ENCODE data around the gene ANKMY1.

ANKMY1 gene

GRCh38 chr2:240438810-240439697 is 118.7 kb downstream of the ANKMY1 start:
- H3K27ac ChIP-seq (ENCODE audit: extremely low read depth, low read depth, low read length), result no peak overlapping the region
- POLR2A ChIA-PET, result no interaction called here
- H3K9me3 ChIP-seq (ENCODE audit: control insufficient read depth, insufficient read depth, low read depth, low read length), result no peaks in the 10 kb centered on the region

GRCh38 chr2:240437861-240438809 is 119.7 kb downstream of the ANKMY1 start:
- Histone ChIP-seq H3K9me3 (ENCODE audit: control insufficient read depth, insufficient read depth, low read depth, low read length) (no peaks in the 10 kb centered on the region), H3K4me3 (ENCODE audit: low read depth, low read length) (no peak overlapping the region), H3K27ac (ENCODE audit: extremely low read depth, low read depth, low read length) (no peak overlapping the region), H3K36me3 (ENCODE audit: control insufficient read depth in 2 of 2, insufficient read depth in 1 of 2, low read length in 2 of 2) (no peaks in the 10 kb centered on the region), H3K4me1 (ENCODE audit: control insufficient read depth, insufficient read depth, low read length) (peaks cover 4% of the 10 kb centered on the region; the same call in 1 of the 2 replicates)
- ChIA-PET POLR2A (no interaction called here), CTCF (interaction anchor here (0.7 to 2.0 kb wide), 8 partner anchors 13 to 288 kb away, joined by 3 to 20 read pairs (median 4); no protein-coding TSS in a partner anchor)
- TF ChIP-seq ZNF174 (tag by site-specific recombination; IDR thresholded peaks at IDR 0.05) (no peak), ZNF830 (tag by site-specific recombination; IDR thresholded peaks at IDR 0.05; ENCODE audit: low read depth) (no peak), ZNF776 (tag by site-specific recombination; IDR thresholded peaks at IDR 0.05; ENCODE audit: borderline replicate concordance) (no peak), ZNF37A (tag by site-specific recombination; IDR thresholded peaks at IDR 0.05) (no peak), PATZ1 (tag by site-specific recombination; IDR thresholded peaks at IDR 0.05) (no peak), ZBTB8A (tag by site-specific recombination; IDR thresholded peaks at IDR 0.05) (peak; percentile 23; the same call in 1 of the 2 replicates), AEBP2 (tag by site-specific recombination; IDR thresholded peaks at IDR 0.05; ENCODE audit: borderline replicate concordance) (no peak), ZNF692 (tag by site-specific recombination; IDR thresholded peaks at IDR 0.05) (no peak), ZNF398 (tag by site-specific recombination; IDR thresholded peaks at IDR 0.05) (no peak), YY1 (tag by site-specific recombination; IDR thresholded peaks at IDR 0.05) (no peak), ZFHX2 (tag by site-specific recombination; conservative IDR thresholded peaks at IDR 0.05) (peak; percentile 23; the same call in 1 of the 2 replicates), ZNF558 (tag by site-specific recombination; IDR thresholded peaks at IDR 0.05) (no peak), OSR2 (tag by site-specific recombination; IDR thresholded peaks at IDR 0.05) (no peak), ZNF214 (tag by site-specific recombination; IDR thresholded peaks at IDR 0.05; ENCODE audit: borderline replicate concordance) (no peak), ZNF24 (tag by site-specific recombination; IDR thresholded peaks at IDR 0.05) (no peak), ZNF132 (tag by site-specific recombination; IDR thresholded peaks at IDR 0.05; ENCODE audit: borderline replicate concordance) (no peak)

More at GRCh38 chr2:240438810-240439697, 118.7 kb downstream of the ANKMY1 start:
- H3K4me3 ChIP-seq (ENCODE audit: low read depth, low read length), result no peak overlapping the region
- H3K4me1 ChIP-seq (ENCODE audit: control insufficient read depth, insufficient read depth, low read length), result peaks cover 4% of the 10 kb centered on the region; the same call in 1 of the 2 replicates
- CTCF ChIA-PET, result interaction anchor here (0.7 to 2.0 kb wide), 8 partner anchors 12 to 289 kb away, joined by 3 to 20 read pairs (median 4); no protein-coding TSS in a partner anchor
- TF ChIP-seq ZFP37 (tag by site-specific recombination; IDR thresholded peaks at IDR 0.05) (no peak), ZNF513 (tag by site-specific recombination; IDR thresholded peaks at IDR 0.05) (no peak), ZBTB20 (tag by site-specific recombination; IDR thresholded peaks at IDR 0.05) (no peak), ZNF133 (tag by site-specific recombination; IDR thresholded peaks at IDR 0.05) (no peak), ZNF112 (tag by site-specific recombination; IDR thresholded peaks at IDR 0.05) (no peak), BCL11B (tag by site-specific recombination; IDR thresholded peaks at IDR 0.05; ENCODE audit: low read depth) (no peak), ZNF138 (tag by site-specific recombination; IDR thresholded peaks at IDR 0.05; ENCODE audit: borderline replicate concordance) (no peak), ZNF560 (tag by site-specific recombination; IDR thresholded peaks at IDR 0.05; ENCODE audit: borderline replicate concordance) (no peak)
- H3K36me3 ChIP-seq (ENCODE audit: control insufficient read depth in 2 of 2, insufficient read depth in 1 of 2, low read length in 2 of 2), result no peaks in the 10 kb centered on the region

Measured in HEK293 (cell line).